H9 (cell line): Measurements from ENCODE around the gene U2AF1L4. TPM values are rescaled to one million over a fixed set of nuclear protein-coding genes. Genes with fewer than 3 reads are reported as not detected.

Source experiments
- DNase-seq: peaks from one replicate; pipeline ENCODE4 v3.0.0-alpha.2; 2017
- H2AFZ ChIP-seq: one replicate; pipeline ENCODE4 v1.6.1; 2013; ENCODE audit warnings: mild to moderate bottlenecking, low read length, control low read depth, moderate library complexity
- H2AK5ac ChIP-seq: 2 replicates; pipeline ENCODE4 v1.6.1; 2013; ENCODE audit warnings: low read length, control low read depth, mixed read lengths; ENCODE audit not compliant: insufficient read length
- H2BK120ac ChIP-seq: one replicate; pipeline ENCODE4 v1.6.1; 2013; ENCODE audit warnings: low read depth, mild to moderate bottlenecking, low read length, control low read depth, inconsistent platforms; ENCODE audit not compliant: poor library complexity, severe bottlenecking
- H2BK12ac ChIP-seq: 2 replicates; pipeline ENCODE4 v1.6.1; 2013; ENCODE audit warnings: low read length, control low read depth, mixed read lengths, low read depth; ENCODE audit not compliant: insufficient read length
- H2BK15ac ChIP-seq: 2 replicates; pipeline ENCODE4 v1.6.1; 2013; ENCODE audit warnings: low read depth, low read length, control low read depth
- H2BK20ac ChIP-seq: one replicate; pipeline ENCODE4 v1.6.1; 2013; ENCODE audit warnings: low read depth, mild to moderate bottlenecking, low read length, control low read depth, inconsistent platforms; ENCODE audit not compliant: poor library complexity, severe bottlenecking
- H2BK5ac ChIP-seq: 2 replicates; pipeline ENCODE4 v1.6.1; 2013; ENCODE audit warnings: low read length, control low read depth, mixed read lengths; ENCODE audit not compliant: insufficient read length
- H3K14ac ChIP-seq: 2 replicates; pipeline ENCODE4 v1.6.1; 2013; ENCODE audit warnings: low read length, control low read depth; ENCODE audit not compliant: insufficient read depth
- H3K18ac ChIP-seq: 2 replicates; pipeline ENCODE4 v1.6.1; 2013; ENCODE audit warnings: low read depth, mild to moderate bottlenecking, mixed read lengths, low read length, control low read depth; ENCODE audit not compliant: insufficient read length
- H3K23ac ChIP-seq: 2 replicates; pipeline ENCODE4 v1.6.1; 2013; ENCODE audit warnings: low read length, control low read depth, mixed read lengths, low read depth; ENCODE audit not compliant: insufficient read length
- H3K23me2 ChIP-seq: 2 replicates; pipeline ENCODE4 v1.6.1; 2013; ENCODE audit warnings: low read depth, mild to moderate bottlenecking, mixed read lengths, low read length, control low read depth; ENCODE audit not compliant: insufficient read length, poor library complexity, severe bottlenecking
- H3K27ac ChIP-seq: 2 replicates; pipeline ENCODE4 v1.5.1; 2013; ENCODE audit warnings: low read length, control low read depth, mixed read lengths, low read depth; ENCODE audit not compliant: insufficient read length
- H3K27me3 ChIP-seq: 2 replicates; pipeline ENCODE4 v1.6.1; 2013; ENCODE audit warnings: low read length, control low read depth, inconsistent platforms; ENCODE audit not compliant: insufficient read depth
- H3K4ac ChIP-seq: 2 replicates; pipeline ENCODE4 v1.6.1; 2013; ENCODE audit warnings: low read depth, mild to moderate bottlenecking, control low read depth, inconsistent platforms, low read length, moderate library complexity
- H3K4me1 ChIP-seq: 2 replicates; pipeline ENCODE4 v1.6.1; 2013; ENCODE audit warnings: low read length, control low read depth, inconsistent platforms; ENCODE audit not compliant: insufficient read depth
- H3K4me2 ChIP-seq: 2 replicates; pipeline ENCODE4 v1.6.1; 2013; ENCODE audit warnings: low read length, control low read depth, mixed read lengths; ENCODE audit not compliant: insufficient read length, insufficient read depth
- H3K56ac ChIP-seq: 2 replicates; pipeline ENCODE4 v1.6.1; 2013; ENCODE audit warnings: low read depth, mild to moderate bottlenecking, mixed read lengths, low read length, control low read depth; ENCODE audit not compliant: insufficient read length
- H3K79me1 ChIP-seq: 2 replicates; pipeline ENCODE4 v1.6.1; 2013; ENCODE audit warnings: low read depth, mild to moderate bottlenecking, moderate library complexity, low read length, control low read depth, inconsistent platforms; ENCODE audit not compliant: insufficient read depth, poor library complexity, severe bottlenecking
- H3K79me2 ChIP-seq: 2 replicates; pipeline ENCODE4 v1.6.1; 2013; ENCODE audit warnings: low read length, control low read depth, inconsistent platforms; ENCODE audit not compliant: insufficient read depth
- H3K9ac ChIP-seq: 2 replicates; pipeline ENCODE4 v1.6.1; 2013; ENCODE audit warnings: low read length, control low read depth, mixed read lengths; ENCODE audit not compliant: insufficient read length; ENCODE audit errors: extremely low read depth
- H3K9me3 ChIP-seq: one replicate; pipeline ENCODE4 v1.6.1; 2013; ENCODE audit warnings: low read depth, low read length, inconsistent platforms; ENCODE audit not compliant: control insufficient read depth
- H3T11ph ChIP-seq: one replicate; pipeline ENCODE4 v1.6.1; 2013; ENCODE audit warnings: mild to moderate bottlenecking, low read length, control low read depth, inconsistent platforms
- H4K20me1 ChIP-seq: one replicate; pipeline ENCODE4 v1.6.1; 2013; ENCODE audit not compliant: control insufficient read depth, insufficient read length, insufficient read depth
- H4K5ac ChIP-seq: 2 replicates; pipeline ENCODE4 v1.6.1; 2013; ENCODE audit warnings: low read depth, mild to moderate bottlenecking, mixed read lengths, low read length, control low read depth; ENCODE audit not compliant: insufficient read length
- H4K8ac ChIP-seq: replicated peaks from 2 replicates; pipeline ENCODE4 v1.6.1; 2013; ENCODE audit warnings: low read length, control low read depth, mixed read lengths, low read depth; ENCODE audit not compliant: insufficient read length
- H4K91ac ChIP-seq: 2 replicates; pipeline ENCODE4 v1.6.1; 2013; ENCODE audit warnings: low read depth, mild to moderate bottlenecking, moderate library complexity, mixed read lengths, low read length, control low read depth; ENCODE audit not compliant: insufficient read length
- H3K27ac Mint-ChIP-seq, 3 experiments: 2 replicates in 2 of 3; 3 replicates in 1 of 3; pipeline ENCODE4 v1.8.0; 2020 to 2021; ENCODE audit warnings: mixed read lengths in 3 of 3, mild to moderate bottlenecking in 1 of 3, moderate library complexity in 1 of 3
- H3K27me3 Mint-ChIP-seq: 2 replicates; pipeline ENCODE4 v1.8.0; 2021; ENCODE audit warnings: low read depth, mild to moderate bottlenecking, moderate library complexity, mixed read lengths
- H3K36me3 Mint-ChIP-seq, 3 experiments: 2 replicates in 2 of 3; 3 replicates in 1 of 3; pipeline ENCODE4 v1.8.0; 2020 to 2021; ENCODE audit warnings: low read depth in 3 of 3, mixed read lengths in 3 of 3; ENCODE audit not compliant: insufficient read depth in 1 of 3
- H3K4me1 Mint-ChIP-seq, 2 experiments: 2 replicates each; pipeline ENCODE4 v1.8.0; 2020; ENCODE audit warnings: mixed read lengths in 2 of 2
- H3K4me3 Mint-ChIP-seq, 2 experiments: 2 replicates in 1 of 2; 3 replicates in 1 of 2; pipeline ENCODE4 v1.8.0; 2020 to 2021; ENCODE audit warnings: mild to moderate bottlenecking in 2 of 2, mixed read lengths in 2 of 2, moderate library complexity in 1 of 2
- H3K9me3 Mint-ChIP-seq, 2 experiments: 2 replicates in 1 of 2; 3 replicates in 1 of 2; pipeline ENCODE4 v1.8.0; 2020; ENCODE audit warnings: mild to moderate bottlenecking in 2 of 2, mixed read lengths in 2 of 2, moderate library complexity in 1 of 2
- WGBS: extraction: QIAGEN DNeasy Blood & Tissue Kit; methylation state at CpG from one replicate; pipeline ENCODE4 v1.1.7; 2013; ENCODE audit warnings: missing lambda C conversion rate, low lambda C conversion rate, mixed read lengths; ENCODE audit not compliant: insufficient read length; ENCODE audit errors: extremely low coverage; 5-methylcytosine and 5-hydroxymethylcytosine counted together
- total RNA-seq: library from RNA; stranded (reverse); gene quantifications from 2 replicates; pipeline ENCODE4 v1.2.1, GENCODE V29; 2021
- TF ChIP-seq, protein P1 (sequence below): fragments of 200-600 bp; sonication (generic); conservative IDR thresholded peaks from 3 replicates; pipeline ENCODE4 v1.8.0; 2021; ENCODE audit warnings: antibody characterized with exemption, mild to moderate bottlenecking

The U2AF1L4 gene
- total RNA-seq, 1 experiment from 2014 or later = 16.8 TPM

DNA sequence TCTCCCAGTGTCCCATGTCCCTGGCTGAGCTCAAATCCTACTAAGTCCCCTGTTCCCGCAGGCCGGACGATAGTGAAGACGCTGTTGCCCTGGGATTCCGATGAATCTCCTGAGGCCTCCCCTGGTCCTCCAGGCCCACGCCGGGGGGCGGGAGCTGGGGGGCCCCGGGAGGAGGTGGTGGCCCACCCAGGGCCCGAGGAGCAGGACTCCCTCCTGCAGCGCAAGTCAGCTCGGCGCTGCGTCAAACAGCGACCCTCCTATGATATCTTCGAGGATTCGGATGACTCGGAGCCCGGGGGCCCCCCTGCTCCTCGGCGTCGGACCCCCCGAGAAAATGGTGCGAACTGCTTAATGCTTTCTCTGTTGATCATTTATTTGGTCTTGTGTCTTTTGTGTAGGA is 21.5 kb downstream of the U2AF1L4 start:
- Mint-ChIP-seq H3K27me3 (no peaks in the 10 kb centered on the region; the same call in 1 of the 2 replicates), H3K9me3 (no peaks in the 10 kb centered on the region), H3K4me3 (no peak overlapping the region), H3K4me1 (peaks cover 6 to 8% of the 10 kb centered on the region in 2 experiments), H3K36me3 (peaks cover 49 to 83% (median 82%) of the 10 kb centered on the region in 3 experiments; a peak in 6 of 7 replicates), H3K27ac (no peak overlapping the region)
- H3K9ac ChIP-seq = no peak overlapping the region
- no peaks in the 10 kb centered on the region for H3K27me3 ChIP-seq
- no peak overlapping the region for H3K18ac ChIP-seq
- H3K4ac ChIP-seq = no peak overlapping the region
- DNase-seq = no peak
- no peak overlapping the region for H2BK120ac ChIP-seq
- H4K5ac ChIP-seq = no peak overlapping the region
- WGBS = no CpG with 5 or more reads among the region's 24 CpGs
- H3K56ac ChIP-seq = no peak overlapping the region
- H3K4me2 ChIP-seq = no peak overlapping the region
- H4K20me1 ChIP-seq = peaks cover 6% of the 10 kb centered on the region
- H4K91ac ChIP-seq = no peak overlapping the region
- H4K8ac ChIP-seq = no peak overlapping the region
- H3K4me1 ChIP-seq = no peaks in the 10 kb centered on the region
- H3K23me2 ChIP-seq = peaks cover 4% of the 10 kb centered on the region
- TF ChIP-seq, protein P1, sequence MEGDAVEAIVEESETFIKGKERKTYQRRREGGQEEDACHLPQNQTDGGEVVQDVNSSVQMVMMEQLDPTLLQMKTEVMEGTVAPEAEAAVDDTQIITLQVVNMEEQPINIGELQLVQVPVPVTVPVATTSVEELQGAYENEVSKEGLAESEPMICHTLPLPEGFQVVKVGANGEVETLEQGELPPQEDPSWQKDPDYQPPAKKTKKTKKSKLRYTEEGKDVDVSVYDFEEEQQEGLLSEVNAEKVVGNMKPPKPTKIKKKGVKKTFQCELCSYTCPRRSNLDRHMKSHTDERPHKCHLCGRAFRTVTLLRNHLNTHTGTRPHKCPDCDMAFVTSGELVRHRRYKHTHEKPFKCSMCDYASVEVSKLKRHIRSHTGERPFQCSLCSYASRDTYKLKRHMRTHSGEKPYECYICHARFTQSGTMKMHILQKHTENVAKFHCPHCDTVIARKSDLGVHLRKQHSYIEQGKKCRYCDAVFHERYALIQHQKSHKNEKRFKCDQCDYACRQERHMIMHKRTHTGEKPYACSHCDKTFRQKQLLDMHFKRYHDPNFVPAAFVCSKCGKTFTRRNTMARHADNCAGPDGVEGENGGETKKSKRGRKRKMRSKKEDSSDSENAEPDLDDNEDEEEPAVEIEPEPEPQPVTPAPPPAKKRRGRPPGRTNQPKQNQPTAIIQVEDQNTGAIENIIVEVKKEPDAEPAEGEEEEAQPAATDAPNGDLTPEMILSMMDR = no peak
- no peak overlapping the region for H3K14ac ChIP-seq
- no peak overlapping the region for H2BK5ac ChIP-seq
- no peak overlapping the region for H3K23ac ChIP-seq
- H3K27ac ChIP-seq = no peak overlapping the region
- no peak overlapping the region for H2AFZ ChIP-seq
- H3T11ph ChIP-seq = no peak overlapping the region
- no peak overlapping the region for H2BK12ac ChIP-seq
- peaks cover 8% of the 10 kb centered on the region; the same call in 1 of the 2 replicates for H3K79me2 ChIP-seq
- H2AK5ac ChIP-seq = no peak overlapping the region
- no peak overlapping the region for H2BK20ac ChIP-seq
- no peak overlapping the region for H2BK15ac ChIP-seq
- no peaks in the 10 kb centered on the region for H3K79me1 ChIP-seq
- H3K9me3 ChIP-seq = no peaks in the 10 kb centered on the region
